Ascending aorta (tissue), 2 donors: ENCODE measurements around the gene KIAA1614. TPM values are rescaled to one million over a fixed set of nuclear protein-coding genes. Genes with fewer than 3 reads are reported as not detected.

ENCODE experiments used
- DNase-seq, 2 donors: peaks; one replicate each; pipeline ENCODE4 v3.0.0-alpha.2; 2019; ENCODE audit warnings: low spot score in 2 of 2
- H3K27ac ChIP-seq, 2 donors: fragments of 200-600 bp; sonication (generic); one replicate each; pipeline ENCODE4 v1.5.1; 2016 to 2017; ENCODE audit warnings: mild to moderate bottlenecking in 1 of 2
- H3K27me3 ChIP-seq: fragments of 200-600 bp; sonication (generic); one replicate; pipeline ENCODE4 v1.5.1; 2017
- H3K36me3 ChIP-seq, 2 donors: fragments of 200-600 bp; sonication (generic); one replicate each; pipeline ENCODE4 v1.5.1; 2016
- H3K4me1 ChIP-seq, 2 donors: fragments of 200-600 bp; sonication (generic); one replicate each; pipeline ENCODE4 v1.5.1; 2016 to 2017; ENCODE audit warnings: mild to moderate bottlenecking in 1 of 2
- H3K4me3 ChIP-seq, 2 donors: fragments of 200-600 bp; sonication (generic); one replicate each; pipeline ENCODE4 v1.5.1; 2016 to 2017; ENCODE audit warnings: mild to moderate bottlenecking in 1 of 2
- H3K9me3 ChIP-seq, 2 donors: fragments of 200-600 bp; sonication (generic); one replicate each; pipeline ENCODE4 v1.5.1; 2016
- CTCF ChIP-seq, 3 experiments: fragments of 200-600 bp in 2 of 3; fragments of 450-650 bp in 1 of 3; sonication (generic) in 2 of 3; IDR thresholded peaks; one replicate each; pipeline ENCODE4 v1.5.1; 2016 to 2019; ENCODE audit warnings: antibody characterized with exemption in 3 of 3, mild to moderate bottlenecking in 1 of 3, moderate library complexity in 1 of 3
- intact Hi-C: fragments of 100-400 bp; cut with DNase I; formaldehyde crosslinking; loops from one replicate; pipeline ENCODE4 v1.15.1; 2023
- total RNA-seq: library from RNA; depleted of rRNA; stranded (reverse); fragments of >200 nt; gene quantifications from one replicate; pipeline ENCODE4 v1.1.0, GENCODE V29; 2016

The KIAA1614 gene
- total RNA-seq, 1 donor from 2014 or later, result 21.9 TPM

GRCh38 chr1:180905927-180906326 is 6.8 kb upstream of the KIAA1614 start:
- Histone ChIP-seq H3K36me3 (no peaks in the 10 kb centered on the region), H3K4me1 (no peaks in the 10 kb centered on the region), H3K4me3 (no peak overlapping the region), H3K9me3 (no peaks in the 10 kb centered on the region), H3K27ac (no peak overlapping the region), H3K27me3 (no peaks in the 10 kb centered on the region)
- TF ChIP-seq CTCF (IDR thresholded peaks at IDR 0.05), result no peak
- intact Hi-C loops, result no loop called here
- DNase-seq, result no peak

- TF ChIP-seq CTCF (IDR thresholded peaks at IDR 0.05), result no peak
- Histone ChIP-seq H3K4me3 (no peak overlapping the region), H3K9me3 (no peaks in the 10 kb centered on the region), H3K27me3 (no peaks in the 10 kb centered on the region), H3K36me3 (no peaks in the 10 kb centered on the region), H3K27ac (no peak overlapping the region), H3K4me1 (peaks cover 0 to 5% of the 10 kb centered on the region in 2 donors)
- DNase-seq, result no peak
- intact Hi-C loops, result no loop called here
Observed at GRCh38 chr1:180906511-180906910, 6.2 kb upstream of the KIAA1614 start.

GRCh38 chr1:180907313-180908055 is 5.2 kb upstream of the KIAA1614 start:
- H3K27me3 ChIP-seq, result no peaks in the 10 kb centered on the region
- H3K9me3 ChIP-seq, result no peaks in the 10 kb centered on the region
- intact Hi-C loops, result no loop called here
- no peak overlapping the region for H3K27ac ChIP-seq
- no peak overlapping the region for H3K4me3 ChIP-seq
- H3K4me1 ChIP-seq, result peaks cover 0 to 8% of the 10 kb centered on the region in 2 donors
- TF ChIP-seq CTCF (IDR thresholded peaks at IDR 0.05), result no peak
- H3K36me3 ChIP-seq, result no peaks in the 10 kb centered on the region
- no peak for DNase-seq

GRCh38 chr1:180908074-180908765 is 4.5 kb upstream of the KIAA1614 start:
- H3K9me3 ChIP-seq, result no peaks in the 10 kb centered on the region
- H3K36me3 ChIP-seq, result no peaks in the 10 kb centered on the region
- no peak overlapping the region for H3K27ac ChIP-seq
- no peak for TF ChIP-seq CTCF (IDR thresholded peaks at IDR 0.05)
- H3K4me1 ChIP-seq, result peaks cover 0 to 8% of the 10 kb centered on the region in 2 donors
- DNase-seq, result no peak
- intact Hi-C loops, result no loop called here
- no peaks in the 10 kb centered on the region for H3K27me3 ChIP-seq
- no peak overlapping the region for H3K4me3 ChIP-seq

GRCh38 chr1:180909005-180909414 is 3.7 kb upstream of the KIAA1614 start:
- H3K4me1 ChIP-seq, result peaks cover 0 to 8% of the 10 kb centered on the region in 2 donors
- no peak overlapping the region for H3K27ac ChIP-seq
- H3K4me3 ChIP-seq, result no peak overlapping the region
- no peak for DNase-seq
- H3K9me3 ChIP-seq, result no peaks in the 10 kb centered on the region
- TF ChIP-seq CTCF (IDR thresholded peaks at IDR 0.05), result no peak
- no peaks in the 10 kb centered on the region for H3K27me3 ChIP-seq
- no peaks in the 10 kb centered on the region for H3K36me3 ChIP-seq
- intact Hi-C loops, result no loop called here
